ENCODE data around the gene AKAP13.

AKAP13 gene

GRCh38 chr15:85706779-85707518, 326.5 kb downstream of the AKAP13 start:
- DNase-seq (ENCODE audit: low read depth): no peak

DNA sequence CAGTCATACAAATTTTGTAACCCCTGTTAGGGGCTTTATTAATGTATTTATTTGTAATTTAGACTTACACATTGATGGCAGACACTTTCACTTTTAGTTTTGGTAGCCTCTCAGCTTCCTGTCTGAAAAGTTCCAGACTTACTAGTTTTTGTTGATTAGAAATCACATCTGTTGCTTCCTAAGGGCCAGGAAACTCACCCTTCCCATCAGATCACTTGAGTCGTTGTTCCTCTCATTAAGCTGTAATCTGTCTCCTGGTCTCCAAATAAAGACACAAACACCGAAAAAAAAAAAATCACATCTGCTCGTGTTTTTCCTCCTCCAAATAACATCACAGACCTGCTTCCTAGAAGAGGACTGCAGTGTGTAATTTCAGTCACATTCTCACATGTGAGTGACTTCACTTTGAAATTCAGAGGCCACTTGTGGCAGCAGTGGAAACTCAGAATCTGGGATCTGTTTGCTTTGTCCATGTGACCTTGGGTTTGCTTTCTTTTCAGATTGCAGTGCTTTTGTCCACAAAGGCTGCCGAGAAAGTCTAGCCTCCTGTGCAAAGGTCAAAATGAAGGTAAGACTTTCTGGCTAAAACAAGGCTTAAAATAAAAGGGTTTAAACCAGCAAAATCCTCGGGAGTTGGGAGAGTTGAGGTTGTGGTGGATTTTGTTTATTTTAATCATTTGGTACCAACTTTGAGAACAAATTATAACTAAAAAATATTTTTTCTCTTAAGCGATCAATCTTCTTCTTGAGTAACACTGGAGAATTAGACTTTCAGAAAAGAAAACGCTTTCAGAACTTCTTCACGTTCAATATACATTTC, 327.3 kb downstream of the AKAP13 start:
- DNase-seq (ENCODE audit: low read depth): no peak

DNA sequence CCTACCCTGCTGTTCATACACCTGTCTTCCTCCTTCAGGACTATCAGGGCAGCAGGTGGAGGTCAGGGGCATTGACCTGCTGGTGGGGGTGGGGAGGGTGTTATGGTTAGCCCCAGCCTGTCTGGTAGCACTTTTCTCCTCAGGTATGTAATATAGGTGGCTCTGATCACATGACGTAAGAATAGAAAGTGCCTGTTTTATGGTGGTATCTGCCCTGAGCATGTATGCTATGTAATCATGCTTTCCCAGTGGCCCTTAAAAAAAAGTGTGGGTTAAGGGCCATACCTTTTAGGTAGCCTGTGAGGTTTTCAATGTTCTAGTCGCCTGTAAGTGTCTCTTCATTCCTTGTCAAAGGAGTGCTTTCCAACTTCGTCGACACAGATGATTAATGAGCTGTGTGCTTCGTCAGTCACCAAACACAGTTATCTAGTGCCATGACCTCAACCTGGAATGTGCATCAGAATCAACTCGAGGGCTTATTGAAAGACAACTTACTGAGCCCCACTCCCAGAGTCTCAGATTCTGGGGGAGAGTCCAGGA, 328.1 kb downstream of the AKAP13 start:
- no peak for DNase-seq (ENCODE audit: low read depth)

DNA sequence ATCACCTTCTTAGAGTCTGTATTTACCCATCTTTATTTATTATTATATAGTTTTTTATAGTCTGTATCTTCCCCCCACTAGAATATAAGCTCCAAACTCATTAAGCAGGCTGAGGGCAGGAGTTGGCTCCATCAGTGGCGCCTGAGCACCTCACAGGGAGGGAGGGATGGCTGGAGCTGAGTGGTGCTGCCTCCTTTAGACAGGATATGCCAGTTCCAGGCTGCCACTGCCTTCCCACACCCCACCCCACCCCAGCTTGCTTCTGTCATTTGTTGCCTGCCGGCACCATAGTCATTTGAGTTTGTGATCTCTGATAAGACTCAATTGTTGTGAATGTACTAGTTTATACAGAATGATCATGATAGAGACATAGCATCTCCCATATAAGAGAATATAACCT, 328.8 kb downstream of the AKAP13 start:
- DNase-seq (ENCODE audit: low read depth): no peak

DNA sequence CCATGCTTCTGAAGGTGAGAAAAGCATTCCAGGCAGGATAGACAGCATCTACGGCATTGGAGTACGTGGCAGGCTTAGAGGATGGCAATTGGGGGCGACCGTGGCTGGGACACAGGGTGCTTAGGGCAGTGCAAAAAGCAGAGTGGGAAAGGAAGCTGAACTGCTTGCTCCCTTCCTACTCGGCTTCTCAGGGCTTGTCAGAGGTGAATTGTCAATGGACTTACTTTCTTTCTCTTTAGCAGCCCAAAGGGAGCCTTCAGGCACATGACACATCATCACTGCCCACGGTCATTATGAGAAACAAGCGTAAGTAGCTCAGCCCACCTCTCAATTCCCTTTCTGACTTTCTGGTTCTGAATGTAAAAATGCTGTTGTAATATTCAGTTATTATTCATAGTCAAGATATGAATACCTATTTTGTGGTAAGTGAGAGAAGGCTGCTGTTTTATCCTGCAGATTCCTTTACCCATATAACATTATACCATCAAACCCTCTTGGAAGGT, 330.0 kb downstream of the AKAP13 start:
- no peak for DNase-seq (ENCODE audit: low read depth)

DNA sequence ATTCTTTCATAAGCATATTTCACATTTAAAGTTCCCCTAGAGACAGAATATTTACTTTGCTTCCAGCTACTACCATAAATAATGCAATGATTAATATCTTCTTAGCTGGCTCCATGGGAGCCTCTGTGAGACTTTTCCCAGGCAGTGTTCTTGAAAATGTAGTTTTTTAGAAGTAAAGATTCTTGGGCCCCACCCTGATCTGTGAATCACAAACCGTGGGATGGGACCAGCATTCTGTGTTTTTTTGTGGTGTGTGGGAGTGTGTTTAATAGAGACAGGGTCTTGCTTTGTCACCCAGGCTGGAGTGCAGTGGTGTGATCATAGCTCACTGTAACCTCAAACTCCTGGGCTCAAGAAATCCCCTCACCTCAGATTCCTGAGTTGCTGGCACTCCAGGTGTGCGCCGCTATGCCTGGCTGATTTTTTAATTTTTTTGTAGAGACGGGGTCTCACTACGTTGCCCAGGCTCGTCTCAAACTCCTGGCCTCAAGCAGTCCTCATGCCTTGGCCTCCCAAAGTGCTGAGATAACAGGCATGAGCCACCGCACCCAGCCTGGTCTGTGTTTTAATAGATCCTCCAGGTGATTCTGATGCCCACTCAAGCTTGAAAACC, 331.3 kb downstream of the AKAP13 start:
- no peak for DNase-seq (ENCODE audit: low read depth)

DNA sequence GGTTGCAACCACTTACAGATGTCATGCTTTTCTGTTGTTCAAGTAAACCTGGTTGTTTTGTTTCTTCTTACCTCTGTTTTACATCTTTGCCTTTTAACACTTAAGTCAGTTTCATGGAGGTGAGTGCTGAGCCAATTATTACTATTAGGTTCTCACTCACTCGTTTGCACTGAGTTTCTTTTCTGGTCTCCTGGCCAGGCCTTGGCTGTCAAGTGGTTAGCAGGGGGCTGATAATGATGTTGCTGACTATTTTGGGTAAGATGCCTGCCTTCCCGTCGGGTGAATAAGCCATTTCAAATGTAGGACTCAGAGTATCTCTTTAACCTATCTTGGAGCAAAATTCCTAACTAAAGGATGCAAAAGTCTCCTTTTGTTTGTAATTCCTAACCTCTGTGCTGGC, 335.9 kb downstream of the AKAP13 start:
- DNase-seq (ENCODE audit: low read depth): no peak

DNA sequence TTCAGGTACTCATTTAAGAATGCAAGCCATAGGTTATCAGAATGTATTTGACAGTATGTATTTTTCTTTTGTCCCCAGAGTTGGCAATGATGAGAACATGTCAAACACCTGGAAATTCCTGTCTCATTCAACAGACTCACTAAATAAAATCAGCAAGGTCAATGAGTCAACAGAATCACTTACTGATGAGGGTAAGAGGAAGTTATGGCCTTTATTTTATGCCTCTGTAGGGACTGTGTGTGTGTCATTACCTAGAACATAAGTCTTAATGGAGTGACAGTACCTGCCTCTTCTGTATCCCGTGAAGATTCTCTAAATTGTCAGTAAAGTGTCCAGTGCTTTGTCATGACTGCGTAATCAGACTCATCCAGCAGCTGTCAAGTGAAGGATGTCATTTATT, 336.8 kb downstream of the AKAP13 start:
- no peak for DNase-seq (ENCODE audit: low read depth)

DNA sequence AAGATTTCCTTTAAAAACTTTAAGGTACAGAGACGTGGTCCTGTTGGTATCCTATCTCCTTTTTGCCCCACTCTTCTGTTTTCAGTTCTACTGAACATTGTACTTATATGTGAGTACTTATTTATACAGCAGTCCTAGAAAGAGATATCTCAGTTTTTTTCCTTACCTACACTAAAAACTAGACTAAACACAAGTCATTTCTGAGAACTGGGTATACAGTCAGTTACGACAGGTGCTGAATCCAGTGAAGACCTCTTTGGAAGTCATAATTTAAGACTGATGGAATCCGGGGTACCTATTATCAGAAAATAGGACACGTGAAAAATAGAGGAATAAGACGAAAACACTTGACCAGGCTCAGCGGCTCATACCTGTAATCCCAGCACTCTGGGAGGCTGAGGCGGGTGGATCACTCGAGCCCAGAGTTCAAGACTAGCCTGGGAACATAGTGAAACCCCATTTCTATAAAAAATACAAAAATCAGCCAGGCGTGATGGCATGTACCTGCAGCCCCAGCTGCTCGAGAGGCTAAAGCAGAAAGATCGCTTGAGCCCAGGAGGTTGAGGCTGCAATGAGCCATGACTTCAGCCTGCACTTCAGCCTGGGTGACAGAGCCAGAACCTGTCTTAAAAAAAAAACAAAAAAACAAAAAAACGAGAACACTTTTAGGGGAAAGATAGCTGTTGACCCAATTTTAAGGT, 338.0 kb downstream of the AKAP13 start:
- DNase-seq (ENCODE audit: low read depth): no peak

DNA sequence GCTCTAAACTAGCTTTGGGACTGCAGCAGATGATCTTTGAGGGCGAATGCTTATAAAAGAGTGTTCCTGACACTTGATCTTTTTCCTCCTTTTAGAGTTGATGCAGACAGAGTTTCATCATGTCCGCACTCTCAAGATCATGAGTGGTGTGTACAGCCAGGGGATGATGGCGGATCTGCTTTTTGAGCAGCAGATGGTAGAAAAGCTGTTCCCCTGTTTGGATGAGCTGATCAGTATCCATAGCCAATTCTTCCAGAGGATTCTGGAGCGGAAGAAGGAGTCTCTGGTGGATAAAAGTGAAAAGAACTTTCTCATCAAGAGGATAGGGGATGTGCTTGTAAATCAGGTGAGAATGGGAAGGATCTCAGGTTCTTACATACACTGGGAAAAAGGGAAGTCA, 338.6 kb downstream of the AKAP13 start:
- DNase-seq (ENCODE audit: low read depth): no peak

DNA sequence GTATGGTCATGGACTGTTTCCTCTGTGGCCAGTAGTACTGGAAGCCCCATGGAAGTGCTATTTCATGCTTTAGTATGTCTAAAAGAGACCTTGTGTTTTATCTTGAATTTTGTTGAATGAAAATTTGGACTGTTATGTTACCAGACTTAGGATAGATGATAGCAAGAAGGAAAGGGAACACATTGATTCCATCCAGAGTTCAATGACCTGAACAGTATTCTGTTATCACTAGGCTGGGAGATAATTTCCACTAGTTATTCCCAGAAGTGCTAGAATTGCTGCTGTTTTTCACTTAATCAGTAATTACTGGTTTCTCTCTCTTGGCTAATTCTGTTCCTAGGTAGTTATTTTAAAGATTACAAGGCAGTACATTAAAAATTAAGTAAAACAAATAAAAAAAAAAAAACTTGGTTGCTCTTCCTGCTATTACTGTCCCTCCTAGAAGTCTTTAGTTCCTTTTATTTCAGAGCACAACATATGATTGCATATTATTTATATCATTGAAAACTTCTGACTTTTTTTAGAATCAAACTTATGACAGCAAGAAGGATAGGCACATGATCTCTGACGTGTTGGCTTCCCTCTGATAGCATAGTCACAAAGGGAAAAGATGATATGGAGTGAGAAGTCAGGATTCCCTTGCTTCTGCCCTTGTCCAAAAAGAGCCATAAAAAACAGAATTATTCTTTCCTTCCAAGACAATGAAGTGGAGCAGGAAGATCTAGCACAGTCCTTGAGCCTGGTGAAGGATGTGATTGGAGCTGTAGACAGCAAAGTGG, 342.2 kb downstream of the AKAP13 start:
- DNase-seq (ENCODE audit: low read depth): no peak

- no peak for DNase-seq (ENCODE audit: low read depth)
Observed at GRCh38 chr15:85723960-85724945, 343.9 kb downstream of the AKAP13 start.

DNA sequence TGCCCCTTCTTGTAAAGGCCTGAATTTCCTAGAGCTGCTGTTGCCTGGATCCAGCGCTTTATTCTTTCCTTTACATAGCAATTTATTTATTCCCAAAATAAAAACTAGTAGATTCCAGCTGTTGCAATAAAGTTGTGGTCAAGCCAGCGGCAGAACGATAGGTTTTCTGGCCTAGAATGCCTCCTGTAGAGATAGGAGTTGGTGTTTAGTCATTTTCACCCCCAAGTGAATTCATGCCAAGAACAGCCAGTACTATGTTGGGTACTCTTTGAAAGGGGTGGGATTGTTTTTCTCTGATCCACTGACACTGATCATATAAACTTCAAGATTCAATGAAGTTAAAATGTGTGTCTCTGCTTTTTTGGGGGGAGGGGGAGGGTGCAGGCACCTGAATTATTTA, 344.6 kb downstream of the AKAP13 start:
- DNase-seq (ENCODE audit: low read depth): no peak

- DNase-seq (ENCODE audit: low read depth): no peak
Observed at GRCh38 chr15:85725564-85725963, 345.2 kb downstream of the AKAP13 start.

- no peak for DNase-seq (ENCODE audit: low read depth)
Observed at GRCh38 chr15:85726454-85726853, 346.1 kb downstream of the AKAP13 start.

- DNase-seq (ENCODE audit: low read depth): no peak
Observed at GRCh38 chr15:85727068-85727467, 346.7 kb downstream of the AKAP13 start.

GRCh38 chr15:85730001-85730820, 349.8 kb downstream of the AKAP13 start:
- no peak for DNase-seq (ENCODE audit: low read depth)

- DNase-seq (ENCODE audit: low read depth): no peak
Observed at GRCh38 chr15:85733416-85733815, 353.0 kb downstream of the AKAP13 start.

DNA sequence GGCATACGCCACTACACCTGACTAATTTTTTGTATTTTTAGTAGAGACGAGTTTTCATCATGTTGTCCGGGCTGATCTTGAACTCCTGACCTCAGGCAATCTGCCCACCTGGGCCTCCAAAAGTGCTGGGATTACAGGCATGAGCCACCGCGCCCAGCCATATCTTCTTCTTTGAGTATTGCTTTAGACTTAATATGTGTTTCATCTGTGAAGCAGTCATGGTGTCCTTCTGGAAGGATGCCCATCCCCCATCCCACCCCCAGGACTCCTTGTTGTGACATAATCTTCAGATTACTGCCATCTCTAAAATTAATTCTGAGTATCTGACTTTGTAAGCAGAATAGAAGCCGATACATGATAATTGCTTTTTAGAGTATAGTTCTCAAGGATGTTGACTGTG, 356.7 kb downstream of the AKAP13 start:
- no peak for DNase-seq (ENCODE audit: low read depth)
